Right ventricle myocardium inferior (tissue), 1 donor: ENCODE data around the gene SH3PXD2B. TPM values are rescaled to one million over a fixed set of nuclear protein-coding genes. Genes with fewer than 3 reads are reported as not detected.
"Not testable (repeated sequence)": the region's sequence is repeated elsewhere in the genome, so short reads cannot be mapped to it uniquely, and the experiment has no call there.

Experiments
- ATAC-seq: fragments of 200-7000 bp; cut with Tn5 transposase; one replicate; pipeline ENCODE4 v1.9.1; 2020; ENCODE audit warnings: mild to moderate bottlenecking, moderate library complexity
- DNase-seq: peaks from one replicate; pipeline ENCODE4 v3.0.0; 2021; ENCODE audit errors: missing footprints
- intact Hi-C: fragments of 100-400 bp; cut with DNase I; formaldehyde crosslinking; loops from one replicate; pipeline ENCODE4 v1.11.0; 2022
- total RNA-seq: library from RNA; stranded (reverse); fragmentation: NEBNext Ultra II Directional; extraction: Animal tissue kit (Norgen Biotek cat#: 25700); gene quantifications from one replicate; pipeline ENCODE4 v1.2.1, GENCODE V29; 2021
- donor health status: DM: no; HTN: yes; CAD: no; lungs with severe emphysema.

SH3PXD2B gene
- total RNA-seq, 1 donor from 2014 or later, result 5.4 TPM

GRCh38 chr5:172487671-172488070 lies 33.3 kb upstream of the SH3PXD2B start:
- no peak for ATAC-seq

GRCh38 chr5:172486912-172487311 lies 32.6 kb upstream of the SH3PXD2B start:
- intact Hi-C loops, result loop anchor here (5.0 kb wide), 1 partner anchor 95 kb away; no protein-coding TSS in a partner anchor
- ATAC-seq, result no peak

More at GRCh38 chr5:172487671-172488070, 33.3 kb upstream of the SH3PXD2B start:
- intact Hi-C loops, result loop anchor here (5.0 kb wide), 1 partner anchor 95 kb away; no protein-coding TSS in a partner anchor
- no peak for DNase-seq

DNA sequence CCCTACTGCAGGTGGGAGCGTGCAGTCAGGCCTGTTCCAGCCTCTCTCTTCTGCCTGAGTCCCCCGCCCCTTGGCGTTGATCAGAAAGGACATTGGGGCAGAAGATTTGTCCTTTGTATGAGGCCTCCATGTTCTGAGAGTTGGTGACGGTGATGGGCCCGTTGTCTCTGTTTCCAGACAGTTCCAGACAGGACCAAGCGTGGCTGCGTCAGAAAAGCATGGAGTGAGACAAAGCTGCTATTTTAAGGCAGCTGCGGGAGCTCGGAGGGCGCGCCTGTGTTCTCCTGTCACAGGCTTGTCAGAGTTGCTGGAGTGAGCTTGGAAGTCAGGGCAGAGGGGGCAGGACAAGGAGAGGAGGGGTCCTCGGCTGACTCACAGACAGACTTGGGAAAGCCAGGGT lies 32.1 kb upstream of the SH3PXD2B start:
- DNase-seq (no peak), ATAC-seq (no peak)
- intact Hi-C loops, result loop anchor here (5.0 kb wide), 1 partner anchor 96 kb away; no protein-coding TSS in a partner anchor

More at GRCh38 chr5:172486912-172487311, 32.6 kb upstream of the SH3PXD2B start:
- DNase-seq, result no peak

- ATAC-seq (no peak), DNase-seq (no peak)
- intact Hi-C loops, result loop anchor here (5.0 kb wide), 1 partner anchor 97 kb away; no protein-coding TSS in a partner anchor
These were observed 31.3 kb upstream of the SH3PXD2B start for GRCh38 chr5:172485511-172486202.

DNA sequence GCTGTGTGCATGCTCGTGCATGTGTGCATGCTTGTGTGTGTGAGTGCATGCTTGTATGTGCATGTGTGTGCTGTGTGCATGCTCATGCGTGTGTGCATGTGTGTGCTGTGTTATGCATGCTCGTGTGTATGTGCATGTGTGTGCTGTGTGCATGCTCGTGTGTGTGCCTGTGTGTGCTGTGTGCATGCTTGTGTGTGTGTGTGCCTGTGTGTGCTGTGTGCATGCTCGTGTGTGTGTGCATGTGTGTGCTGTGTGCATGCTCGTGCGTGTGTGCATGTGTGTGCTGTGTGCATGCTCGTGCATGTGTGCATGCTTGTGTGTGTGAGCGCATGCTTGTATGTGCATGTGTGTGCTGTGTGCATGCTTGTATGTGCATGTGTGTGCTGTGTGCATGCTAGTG lies 30.3 kb upstream of the SH3PXD2B start:
- intact Hi-C loops, result loop anchor here (5.0 kb wide), 2 partner anchors 98 to 118 kb away; no protein-coding TSS in a partner anchor
- ATAC-seq (no peak), DNase-seq (no peak)

GRCh38 chr5:172482156-172483020 lies 28.1 kb upstream of the SH3PXD2B start:
- ATAC-seq (no peak), DNase-seq (no peak)
- intact Hi-C loops, result loop anchor here (5.0 kb wide), 1 partner anchor 120 kb away; no protein-coding TSS in a partner anchor

DNA sequence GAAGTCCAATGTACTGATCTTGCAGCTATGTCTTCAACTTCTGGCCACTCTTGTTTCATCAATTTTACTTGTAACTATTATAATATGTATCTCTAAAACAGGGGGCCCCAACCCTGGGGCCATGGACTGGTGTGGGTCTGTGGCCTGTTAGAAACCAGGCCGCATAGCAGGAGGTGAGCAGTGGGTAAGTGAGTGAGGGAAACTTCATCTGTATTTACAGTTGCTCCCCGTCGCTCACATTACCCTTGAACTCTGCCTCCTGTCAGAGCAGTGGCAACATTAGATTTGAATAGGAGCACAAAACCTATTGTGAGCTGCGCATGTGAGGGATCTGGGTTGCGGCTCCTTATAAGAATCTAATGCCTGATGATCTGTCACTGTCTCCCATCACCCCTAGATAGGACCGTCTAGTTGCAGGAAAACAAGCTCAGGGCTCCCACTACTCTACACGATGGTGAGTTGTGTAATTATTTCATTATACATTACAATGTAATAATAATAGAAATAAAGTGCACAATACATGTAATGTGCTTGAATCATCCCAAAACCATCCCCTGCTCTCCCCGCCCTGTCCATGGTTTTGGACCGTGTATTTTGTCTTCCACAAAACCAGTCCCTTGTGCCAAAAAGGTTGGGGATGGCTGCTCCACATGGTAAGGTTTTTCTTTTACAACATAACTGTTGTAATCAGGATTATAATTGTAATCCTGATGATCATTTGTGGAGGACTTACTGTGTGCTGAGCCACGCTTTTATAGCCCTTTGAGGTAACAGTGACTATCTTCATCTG lies 26.9 kb upstream of the SH3PXD2B start:
- ATAC-seq (no peak), DNase-seq (no peak)
- intact Hi-C loops, result loop anchor here (5.0 kb wide), 1 partner anchor 121 kb away; no protein-coding TSS in a partner anchor

- ATAC-seq (no peak), DNase-seq (no peak)
- intact Hi-C loops, result loop anchor here (1.0 to 5.0 kb wide), 3 partner anchors 123 to 218 kb away; no protein-coding TSS in a partner anchor
These were observed 25.4 kb upstream of the SH3PXD2B start for GRCh38 chr5:172479784-172480115.

DNA sequence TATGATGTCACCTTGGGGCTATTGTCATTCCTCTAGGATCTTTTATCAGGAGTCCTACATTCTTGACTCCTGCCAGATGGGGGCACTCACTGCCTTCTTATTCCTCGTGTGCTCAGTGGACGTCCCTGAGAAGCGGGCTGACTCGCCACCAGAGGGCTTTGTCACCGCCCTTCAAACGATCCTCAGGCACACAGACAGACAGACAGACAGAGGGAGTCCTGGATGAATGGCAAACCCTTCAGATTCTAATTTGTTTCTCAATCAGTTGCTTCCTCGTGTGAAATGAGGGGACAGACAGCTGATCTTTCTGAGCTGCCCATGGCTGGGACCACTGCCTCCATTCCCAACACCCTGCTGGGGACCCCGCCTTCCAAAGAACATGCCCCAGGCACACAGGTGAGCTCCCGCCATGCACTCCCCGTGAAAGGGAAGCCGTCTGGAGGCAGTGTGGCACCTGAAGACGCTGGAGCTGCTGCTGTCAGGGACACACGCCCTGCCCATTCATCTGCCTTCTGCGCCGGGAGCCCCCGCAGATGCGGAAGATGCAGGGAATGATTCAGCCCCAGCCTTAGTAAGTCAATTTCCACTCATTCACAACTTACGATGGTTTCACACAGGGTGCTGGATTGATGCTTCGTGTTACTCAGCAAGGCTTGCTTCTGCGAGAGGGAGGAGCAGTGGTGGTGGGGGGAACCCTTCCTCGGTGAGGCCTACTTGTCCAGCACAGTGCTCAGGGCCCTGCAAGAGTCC lies 24.9 kb upstream of the SH3PXD2B start:
- peak; percentile 89 for DNase-seq
- ATAC-seq, result peak; percentile 97
- intact Hi-C loops, result loop anchor here (1.0 to 2.0 kb wide), 2 partner anchors 164 to 218 kb away; no protein-coding TSS in a partner anchor

GRCh38 chr5:172478695-172479033 lies 24.3 kb upstream of the SH3PXD2B start:
- DNase-seq, ATAC-seq: not testable (repeated sequence)
- intact Hi-C loops, result loop anchor here (1.0 to 2.0 kb wide), 2 partner anchors 164 to 219 kb away; no protein-coding TSS in a partner anchor

- ATAC-seq, result no peak
- intact Hi-C loops, result loop anchor here (2.0 kb wide), 1 partner anchor 165 kb away; no protein-coding TSS in a partner anchor
- no peak for DNase-seq
These were observed 23.9 kb upstream of the SH3PXD2B start for GRCh38 chr5:172478256-172478655.

- intact Hi-C loops, result no loop called here
- ATAC-seq, result peak; percentile 26
- DNase-seq, result no peak
These were observed 23.1 kb upstream of the SH3PXD2B start for GRCh38 chr5:172477466-172477865.

DNA sequence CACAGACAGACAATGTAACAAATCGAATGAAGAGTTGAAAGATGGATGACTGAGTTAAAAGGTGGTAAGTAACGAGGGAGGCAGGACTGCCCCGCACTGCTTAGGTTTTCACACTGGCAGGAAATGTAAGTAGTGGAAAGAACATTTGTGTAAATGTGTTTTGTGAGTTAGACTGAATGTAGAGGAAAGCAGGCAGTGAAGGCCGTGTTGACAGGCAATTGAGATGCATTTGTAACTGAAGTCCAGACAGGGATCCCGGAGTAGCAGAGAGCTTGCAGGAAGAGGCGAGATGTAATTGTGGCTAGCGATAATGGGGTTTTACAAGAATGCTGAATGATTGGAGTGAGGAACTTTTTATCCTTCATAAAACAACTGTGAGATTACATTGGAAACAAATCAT lies 20.0 kb upstream of the SH3PXD2B start:
- DNase-seq (no peak), ATAC-seq (no peak)
- intact Hi-C loops, result loop anchor here (5.0 kb wide), 1 partner anchor 463 kb away; no protein-coding TSS in a partner anchor

- intact Hi-C loops, result loop anchor here (5.0 kb wide), 1 partner anchor 464 kb away; no protein-coding TSS in a partner anchor
- DNase-seq (no peak), ATAC-seq (no peak)
These were observed 19.1 kb upstream of the SH3PXD2B start for GRCh38 chr5:172473427-172473826.

DNA sequence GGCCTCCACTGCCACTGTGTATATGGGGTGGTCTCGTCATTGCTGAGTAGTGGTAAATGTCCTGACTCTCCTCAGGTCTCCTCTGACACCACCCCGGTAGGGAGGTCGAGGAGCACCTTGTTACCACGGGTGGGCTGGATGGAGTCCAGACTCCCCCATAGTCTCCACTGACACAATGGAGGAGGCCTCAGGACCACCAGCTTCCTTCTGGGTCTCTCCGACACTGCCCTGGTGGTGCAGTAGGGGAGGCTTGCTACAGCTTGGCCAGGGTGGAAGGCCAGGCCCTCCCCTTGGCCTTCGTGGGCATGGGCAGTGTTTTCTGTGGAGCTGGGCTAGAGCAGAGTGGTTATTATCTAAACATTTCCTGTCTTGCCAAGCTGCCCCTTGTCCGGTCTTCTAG lies 15.4 kb upstream of the SH3PXD2B start:
- intact Hi-C loops, result loop anchor here (5.0 kb wide), 1 partner anchor 468 kb away; no protein-coding TSS in a partner anchor
- peak; percentile 53 for DNase-seq

GRCh38 chr5:172466062-172466461 lies 11.7 kb upstream of the SH3PXD2B start:
- DNase-seq (no peak), ATAC-seq (no peak)
- intact Hi-C loops, result no loop called here

More for the DNA sequence above, 15.4 kb upstream of the SH3PXD2B start:
- ATAC-seq, result no peak

DNA sequence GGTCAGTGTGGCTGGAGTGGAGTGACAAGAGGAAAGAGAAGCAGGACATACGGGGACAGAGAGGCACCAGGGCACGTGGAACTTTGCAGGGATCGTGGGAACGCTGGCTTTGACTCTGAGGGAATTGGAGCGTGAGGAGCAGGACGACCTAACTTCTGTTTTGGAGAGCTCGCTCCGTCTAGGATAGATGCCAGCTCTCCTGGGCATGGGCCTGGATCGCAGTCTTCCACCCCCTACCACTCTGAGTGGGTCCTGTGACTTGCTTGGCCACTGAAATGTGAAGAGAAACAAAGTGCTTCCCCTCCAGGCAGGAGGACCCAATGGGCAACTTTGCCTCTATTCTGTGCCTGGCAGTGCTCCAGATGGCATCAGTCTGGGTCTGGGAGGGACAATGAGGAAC lies 8.7 kb upstream of the SH3PXD2B start:
- DNase-seq, result no peak
- ATAC-seq, result no peak
- intact Hi-C loops, result no loop called here

- no peak for DNase-seq
- intact Hi-C loops, result no loop called here
- ATAC-seq, result no peak
These were observed 5.4 kb upstream of the SH3PXD2B start for GRCh38 chr5:172459783-172460165.
